SK-N-SH treated with all-trans-retinoic acid at 6 μM for 48 hours (cell line): ENCODE data around the gene INSYN2B.

Source experiments
- TOX ChIP-seq: fragments of 250-450 bp; sonication (Bioruptor Pico); IDR thresholded peaks from 2 replicates; pipeline ENCODE4 v1.8.0; 2021; ENCODE audit warnings: mild to moderate bottlenecking, moderate library complexity, borderline replicate concordance
- ZFP30 ChIP-seq: fragments of 450-650 bp; formaldehyde crosslinking; IDR thresholded peaks from 2 replicates; pipeline ENCODE4 v1.5.0; 2022; ENCODE audit warnings: mild to moderate bottlenecking, moderate library complexity

- TF ChIP-seq ZFP30 (CRISPR knock-in tag) (no peak), TOX (CRISPR knock-in tag) (no peak)
These were observed 71.4 kb downstream of the INSYN2B start for GRCh38 chr5:169908864-169909263.
